ENCODE measurements around the gene SETD3. TPM values are rescaled to one million over a fixed set of nuclear protein-coding genes. Genes with fewer than 3 reads are reported as not detected.

SETD3 gene
- total RNA-seq, 2 donors from 2014 or later, result 57.8 to 68.1 TPM

DNA sequence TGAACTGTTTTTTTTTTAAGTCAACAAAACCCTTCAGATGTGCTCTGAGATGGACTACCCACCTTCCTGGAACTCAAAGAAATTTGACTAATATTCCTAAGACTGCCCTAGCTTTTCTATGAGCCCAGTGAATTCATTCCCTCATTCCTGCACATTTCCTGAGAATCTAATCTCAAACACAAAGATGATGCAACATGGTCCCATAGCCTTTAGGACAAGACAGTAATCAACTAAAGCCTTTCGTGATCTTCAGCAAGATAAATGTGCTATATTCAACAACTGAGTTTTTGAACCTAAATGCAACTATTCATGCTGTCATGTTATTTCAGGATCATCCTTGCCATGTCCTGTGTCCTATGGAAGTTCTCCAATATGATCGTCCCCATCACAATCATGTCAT is 5.0 kb downstream of the SETD3 start:
- no peak overlapping the region for H3K9ac ChIP-seq (ENCODE audit: extremely low read depth, low read length, poor library complexity, severe bottlenecking)
- H3K27me3 Mint-ChIP-seq (ENCODE audit: insufficient read depth), result no peaks in the 10 kb centered on the region
- H3K4me1 ChIP-seq (ENCODE audit: control insufficient read depth, insufficient read depth, low read length), result peaks cover 4% of the 10 kb centered on the region
- TF ChIP-seq, protein P1, sequence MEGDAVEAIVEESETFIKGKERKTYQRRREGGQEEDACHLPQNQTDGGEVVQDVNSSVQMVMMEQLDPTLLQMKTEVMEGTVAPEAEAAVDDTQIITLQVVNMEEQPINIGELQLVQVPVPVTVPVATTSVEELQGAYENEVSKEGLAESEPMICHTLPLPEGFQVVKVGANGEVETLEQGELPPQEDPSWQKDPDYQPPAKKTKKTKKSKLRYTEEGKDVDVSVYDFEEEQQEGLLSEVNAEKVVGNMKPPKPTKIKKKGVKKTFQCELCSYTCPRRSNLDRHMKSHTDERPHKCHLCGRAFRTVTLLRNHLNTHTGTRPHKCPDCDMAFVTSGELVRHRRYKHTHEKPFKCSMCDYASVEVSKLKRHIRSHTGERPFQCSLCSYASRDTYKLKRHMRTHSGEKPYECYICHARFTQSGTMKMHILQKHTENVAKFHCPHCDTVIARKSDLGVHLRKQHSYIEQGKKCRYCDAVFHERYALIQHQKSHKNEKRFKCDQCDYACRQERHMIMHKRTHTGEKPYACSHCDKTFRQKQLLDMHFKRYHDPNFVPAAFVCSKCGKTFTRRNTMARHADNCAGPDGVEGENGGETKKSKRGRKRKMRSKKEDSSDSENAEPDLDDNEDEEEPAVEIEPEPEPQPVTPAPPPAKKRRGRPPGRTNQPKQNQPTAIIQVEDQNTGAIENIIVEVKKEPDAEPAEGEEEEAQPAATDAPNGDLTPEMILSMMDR (conservative IDR thresholded peaks at IDR 0.05), result no peak
- no peaks in the 10 kb centered on the region for H3K27me3 ChIP-seq (ENCODE audit: control insufficient read depth, insufficient read depth, low read length, poor library complexity, severe bottlenecking)
- H3K4me3 ChIP-seq (ENCODE audit: low read length), result no peak overlapping the region
- WGBS, 2 experiments (ENCODE audit: insufficient coverage in 1 of 2, insufficient read length in 1 of 2), result 93 to 100% methylated on average over 1 to 2 of the region's 2 CpGs
- H3K36me3 Mint-ChIP-seq (ENCODE audit: low read depth), result no peaks in the 10 kb centered on the region
- no peaks in the 10 kb centered on the region for H3K36me3 ChIP-seq (ENCODE audit: control insufficient read depth, insufficient read depth, low read length)
- peak overlapping the region; percentile 1 for H3K27ac Mint-ChIP-seq
- peaks cover 22% of the 10 kb centered on the region for H3K4me1 Mint-ChIP-seq
- DNase-seq, result no peak
- H3K9me3 ChIP-seq (ENCODE audit: control insufficient read depth, low read length), result no peaks in the 10 kb centered on the region
- H3K4me3 Mint-ChIP-seq, result no peak overlapping the region
- H3K27ac ChIP-seq (ENCODE audit: low read depth, low read length), result no peak overlapping the region
- no peaks in the 10 kb centered on the region for H3K9me3 Mint-ChIP-seq

DNA sequence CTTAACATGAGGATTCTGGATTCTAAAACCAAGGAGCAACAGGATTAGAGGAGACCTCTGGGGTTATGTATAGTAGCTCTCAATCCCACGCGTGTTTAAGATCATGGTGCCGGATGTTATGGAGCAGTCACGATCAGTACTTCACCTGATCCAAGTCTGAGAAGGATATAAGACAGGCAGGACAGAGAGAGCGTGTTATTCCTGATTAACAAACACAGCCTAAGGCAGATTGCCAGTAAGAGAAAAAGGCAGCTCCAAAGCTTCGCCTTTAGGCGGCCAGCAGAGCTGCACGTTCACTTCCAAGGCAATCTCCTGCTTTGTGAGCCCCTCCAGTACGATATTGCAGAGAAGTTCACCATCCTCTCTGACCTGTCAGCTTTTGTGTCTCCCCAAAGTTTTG is 5.5 kb downstream of the SETD3 start:
- TF ChIP-seq, protein P1 (conservative IDR thresholded peaks at IDR 0.05), result peak; percentile 30
- H3K4me1 ChIP-seq (ENCODE audit: control insufficient read depth, insufficient read depth, low read length), result peaks cover 4% of the 10 kb centered on the region
- H3K36me3 ChIP-seq (ENCODE audit: control insufficient read depth, insufficient read depth, low read length), result no peaks in the 10 kb centered on the region
- H3K9me3 ChIP-seq (ENCODE audit: control insufficient read depth, low read length), result no peaks in the 10 kb centered on the region
- H3K27me3 Mint-ChIP-seq (ENCODE audit: insufficient read depth), result no peaks in the 10 kb centered on the region
- no peaks in the 10 kb centered on the region for H3K9me3 Mint-ChIP-seq
- peak; percentile 53 for DNase-seq
- 87% methylated on average over 9 of the region's 9 CpGs for WGBS, 2 experiments (ENCODE audit: insufficient coverage in 1 of 2, insufficient read length in 1 of 2)
- no peak overlapping the region for H3K27ac ChIP-seq (ENCODE audit: low read depth, low read length)
- no peak overlapping the region for H3K4me3 ChIP-seq (ENCODE audit: low read length)
- no peaks in the 10 kb centered on the region for H3K36me3 Mint-ChIP-seq (ENCODE audit: low read depth)
- peaks cover 22% of the 10 kb centered on the region for H3K4me1 Mint-ChIP-seq
- H3K27ac Mint-ChIP-seq, result peak overlapping the region; percentile 1
- H3K9ac ChIP-seq (ENCODE audit: extremely low read depth, low read length, poor library complexity, severe bottlenecking), result no peak overlapping the region
- no peak overlapping the region for H3K4me3 Mint-ChIP-seq
- no peaks in the 10 kb centered on the region for H3K27me3 ChIP-seq (ENCODE audit: control insufficient read depth, insufficient read depth, low read length, poor library complexity, severe bottlenecking)

DNA sequence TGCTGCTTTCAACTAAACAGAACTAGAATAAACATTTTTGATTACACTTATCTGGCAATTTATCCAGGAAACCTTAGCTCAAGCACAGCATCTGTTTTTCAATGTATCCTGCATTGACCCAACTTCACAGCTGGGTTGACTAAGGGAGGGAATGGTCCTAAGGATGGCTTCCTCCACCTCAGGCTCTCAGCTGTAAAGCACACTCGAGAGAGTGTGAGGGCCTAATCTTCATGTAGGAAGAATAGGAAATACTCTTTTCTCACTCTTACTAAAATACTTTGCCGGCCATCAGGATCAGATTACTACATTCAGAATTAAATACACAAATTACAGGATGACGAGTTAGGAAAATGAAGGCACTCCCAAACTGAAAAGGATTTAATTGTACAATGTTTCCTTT is 7.2 kb downstream of the SETD3 start:
- no peaks in the 10 kb centered on the region for H3K27me3 Mint-ChIP-seq (ENCODE audit: insufficient read depth)
- H3K9me3 Mint-ChIP-seq, result no peaks in the 10 kb centered on the region
- peaks cover 17% of the 10 kb centered on the region for H3K4me1 Mint-ChIP-seq
- Histone ChIP-seq H3K4me1 (ENCODE audit: control insufficient read depth, insufficient read depth, low read length) (peaks cover 4% of the 10 kb centered on the region), H3K36me3 (ENCODE audit: control insufficient read depth, insufficient read depth, low read length) (no peaks in the 10 kb centered on the region), H3K9me3 (ENCODE audit: control insufficient read depth, low read length) (no peaks in the 10 kb centered on the region), H3K27me3 (ENCODE audit: control insufficient read depth, insufficient read depth, low read length, poor library complexity, severe bottlenecking) (no peaks in the 10 kb centered on the region), H3K27ac (ENCODE audit: low read depth, low read length) (no peak overlapping the region), H3K9ac (ENCODE audit: extremely low read depth, low read length, poor library complexity, severe bottlenecking) (no peak overlapping the region), H3K4me3 (ENCODE audit: low read length) (no peak overlapping the region)
- no peaks in the 10 kb centered on the region for H3K36me3 Mint-ChIP-seq (ENCODE audit: low read depth)
- TF ChIP-seq, protein P1 (conservative IDR thresholded peaks at IDR 0.05), result no peak
- DNase-seq, result no peak
- WGBS, 2 experiments (ENCODE audit: insufficient coverage in 1 of 2, insufficient read length in 1 of 2), result 79 to 95% methylated on average over 2 to 3 of the region's 3 CpGs
- H3K27ac Mint-ChIP-seq, result no peak overlapping the region
- no peak overlapping the region for H3K4me3 Mint-ChIP-seq
